K562 (cell line): ENCODE results near the gene DLGAP3. TPM values are rescaled to one million over a fixed set of nuclear protein-coding genes. Genes with fewer than 3 reads are reported as not detected.
A peak's percentile ranks its signal among the peaks of the same experiment; 100 is the strongest.

ENCODE experiments used
- BDP1 ChIP-seq: IDR thresholded peaks from 3 replicates; pipeline ENCODE4 v1.6.1; 2011; ENCODE audit not compliant: insufficient read length, insufficient read depth
- EP400 ChIP-seq: fragments of 450-650 bp; IDR thresholded peaks from 2 replicates; pipeline ENCODE4 v1.6.1; 2017; ENCODE audit warnings: antibody characterized with exemption, mild to moderate bottlenecking, moderate library complexity
- ERF ChIP-seq: fragments of 450-650 bp; formaldehyde crosslinking; IDR thresholded peaks from 2 replicates; pipeline ENCODE4 v1.4.0; 2020; ENCODE audit warnings: mild to moderate bottlenecking, mixed read lengths
- ETV5 ChIP-seq: sonication (generic); formaldehyde crosslinking; IDR thresholded peaks from 2 replicates; pipeline ENCODE4 v1.4.0; 2020; ENCODE audit warnings: low read depth, mild to moderate bottlenecking, missing genetic modification reagents
- EWSR1 ChIP-seq: fragments of 450-650 bp; IDR thresholded peaks from 2 replicates; pipeline ENCODE4 v1.6.1; 2018; ENCODE audit warnings: borderline replicate concordance, mild to moderate bottlenecking, low read depth, moderate library complexity; ENCODE audit not compliant: partially characterized antibody
- HDAC8 ChIP-seq: fragments of 450-650 bp; IDR thresholded peaks from 2 replicates; pipeline ENCODE4 v1.6.1; 2016; ENCODE audit warnings: mild to moderate bottlenecking, missing genetic modification characterization, moderate library complexity, missing compliant biosample characterization
- KDM2B ChIP-seq: fragments of 250-450 bp; sonication (Bioruptor Pico); IDR thresholded peaks from 2 replicates; pipeline ENCODE4 v1.8.0; 2021; ENCODE audit warnings: mild to moderate bottlenecking, moderate library complexity
- MXI1 ChIP-seq: IDR thresholded peaks from 2 replicates; pipeline ENCODE4 v1.6.1; 2011; ENCODE audit warnings: low read depth, mild to moderate bottlenecking, improper control_type of control experiment, low read length
- NFIC ChIP-seq: fragments of 450-650 bp; IDR thresholded peaks from 2 replicates; pipeline ENCODE4 v1.6.1; 2017; ENCODE audit warnings: mild to moderate bottlenecking, inconsistent platforms
- PHB2 ChIP-seq: fragments of 450-650 bp; IDR thresholded peaks from 2 replicates; pipeline ENCODE4 v1.6.1; 2017; ENCODE audit warnings: low read depth
- PRDM10 ChIP-seq: fragments of 450-650 bp; IDR thresholded peaks from 2 replicates; pipeline ENCODE4 v1.6.1; 2018; ENCODE audit not compliant: partially characterized antibody
- PRMT5 ChIP-seq: sonication (generic); formaldehyde crosslinking; IDR thresholded peaks from 2 replicates; pipeline ENCODE4 v1.5.0; 2020; ENCODE audit warnings: missing genetic modification reagents
- RBM14 ChIP-seq: fragments of 200-400 bp; formaldehyde crosslinking; IDR thresholded peaks from 2 replicates; pipeline ENCODE4 v1.6.1; 2018; ENCODE audit warnings: low read depth, mild to moderate bottlenecking, low read length, moderate library complexity, borderline replicate concordance; ENCODE audit not compliant: insufficient read depth
- SNRNP70 ChIP-seq: fragments of 200-400 bp; formaldehyde crosslinking; optimal IDR thresholded peaks from 2 replicates; pipeline ENCODE3; 2017; ENCODE audit warnings: low read depth, low read length
- SREBF1 ChIP-seq: fragments of 150-350 bp; IDR thresholded peaks from 2 replicates; pipeline ENCODE4 v1.6.1; 2014; ENCODE audit warnings: antibody characterized with exemption, low read depth, low read length, borderline replicate concordance
- TFAP4 ChIP-seq: sonication (generic); formaldehyde crosslinking; IDR thresholded peaks from 2 replicates; pipeline ENCODE4 v1.8.0; 2022; ENCODE audit warnings: missing genetic modification reagents, mild to moderate bottlenecking, moderate library complexity, borderline replicate concordance
- ZFP1 ChIP-seq: fragments of 450-650 bp; formaldehyde crosslinking; IDR thresholded peaks from 2 replicates; pipeline ENCODE4 v1.4.0; 2020; ENCODE audit warnings: mild to moderate bottlenecking, mixed read lengths
- ZNF143 ChIP-seq: sonication (generic); formaldehyde crosslinking; IDR thresholded peaks from 2 replicates; pipeline ENCODE4 v1.9.0; 2022; ENCODE audit warnings: mild to moderate bottlenecking, missing genetic modification reagents
- ZNF24 ChIP-seq: fragments of 450-650 bp; IDR thresholded peaks from 2 replicates; pipeline ENCODE4 v1.6.1; 2016
- ZNF280B ChIP-seq: fragments of 250-450 bp; sonication (Bioruptor Pico); IDR thresholded peaks from 2 replicates; pipeline ENCODE4 v1.5.1; 2021; ENCODE audit warnings: mild to moderate bottlenecking
- ZNF512 ChIP-seq: IDR thresholded peaks from 2 replicates; pipeline ENCODE4 v1.6.1; 2016; ENCODE audit warnings: missing genetic modification characterization, missing compliant biosample characterization
- ZNF780A ChIP-seq: fragments of 250-450 bp; sonication (Bioruptor Pico); IDR thresholded peaks from 2 replicates; pipeline ENCODE4 v1.5.0; 2021; ENCODE audit warnings: mild to moderate bottlenecking
- polyA plus RNA-seq, 8 experiments: library from polyadenylated mRNA; depleted of rRNA in 4 of 8; stranded (reverse) in 5 of 8; unstranded in 3 of 8; fragments of >200 nt; fragmentation: Nextera tagmentation in 2 of 8; fragmentation: Illumina TruSeq in 1 of 8; extraction: Ambion mirVana in 2 of 8; extraction: Trizol in 1 of 8; gene quantifications; 2 replicates each; pipeline versions ENCODE4 v1.2.1 to v1.2.3, GENCODE V29; 2011 to 2014; ENCODE audit warnings: inconsistent platforms in 1 of 8, missing spikeins in 1 of 8
- total RNA-seq, 7 experiments: library from RNA; depleted of rRNA in 6 of 7; stranded (reverse); fragments of >200 nt in 6 of 7; fragmentation: Illumina TruSeq in 2 of 7; extraction: Trizol in 2 of 7; gene quantifications; 2 replicates each; pipeline versions ENCODE4 v1.2.1 to v1.2.3, GENCODE V29; 2011 to 2021; ENCODE audit warnings: low replicate concordance in 1 of 7

DLGAP3 gene
- total and polyA plus RNA-seq, 9 of the 15 experiments (the other 6 are each of a cell fraction or from before 2014, with no cell fraction given) = 0.01 to 0.16 (median 0.07) TPM; not detected in 6

- TF ChIP-seq PRDM10 (peak; percentile 7), PRMT5 (CRISPR knock-in tag) (no peak), ZNF280B (CRISPR knock-in tag) (no peak), MXI1 (peak; percentile 64), ZFP1 (no peak), TFAP4 (CRISPR knock-in tag) (peak; percentile 93), HDAC8 (tag) (no peak), ZNF24 (peak; percentile 77; the same call in 1 of the 2 replicates), EP400 (peak; percentile 98), PHB2 (no peak), SNRNP70 (no peak), NFIC (peak; percentile 81), ZNF780A (no peak), SREBF1 (no peak), KDM2B (CRISPR knock-in tag) (no peak), EWSR1 (no peak), ETV5 (CRISPR knock-in tag) (peak; percentile 92), BDP1 (no peak), ZNF512 (no peak), ZNF143 (CRISPR knock-in tag) (no peak), ERF (no peak), RBM14 (0 out of 2 replicates have a peak, but pooled peaks have one; percentile 65)
Observed at GRCh38 chr1:34859446-34860200, 69.8 kb downstream of the DLGAP3 start, which contains the start of gene SMIM12 (continued).
